OCI-LY1 (cell line): ENCODE results near the gene IL20RB.

Experiments used
- CTCF ChIP-seq: fragments of 200-600 bp; sonication (generic), shearing (Covaris generic); IDR thresholded peaks from 2 replicates; pipeline ENCODE4 v1.5.1; 2017; ENCODE audit warnings: mild to moderate bottlenecking, antibody characterized with exemption, low read length, moderate library complexity, mixed read lengths
- EZH2 ChIP-seq: fragments of 200-600 bp; sonication (generic), shearing (Covaris generic); IDR thresholded peaks from 2 replicates; pipeline ENCODE4 v1.8.0; 2017; ENCODE audit warnings: borderline replicate concordance, mixed run types, mild to moderate bottlenecking, antibody characterized with exemption, low read length, moderate library complexity, mixed read lengths

- TF ChIP-seq EZH2, result no peak
- TF ChIP-seq CTCF, result no peak
Observed at GRCh38 chr3:136928240-136928639, 29.5 kb upstream of the IL20RB start.
